ENCODE measurements around the gene PLPP7.

GRCh38 chr9:131300444-131300843, 10.9 kb downstream of the PLPP7 start:
- TF ChIP-seq GATA2 (IDR thresholded peaks at IDR 0.05; ENCODE audit: low read depth, low read length) (no peak), GATA3 (IDR thresholded peaks at IDR 0.05; ENCODE audit: low read depth, low read length) (no peak)
